HG02678 (cell line): ENCODE data around the gene TEX19.
"Not testable (repeated sequence)": the region's sequence is repeated elsewhere in the genome, so short reads cannot be mapped to it uniquely, and the experiment has no call there.

Experiments
- ATAC-seq: cut with Tn5 transposase; IDR thresholded peaks from one replicate; pipeline ENCODE4 v1.9.1; 2021; ENCODE audit warnings: mild to moderate bottlenecking, moderate library complexity; ENCODE audit not compliant: unreplicated experiment

TEX19 gene

GRCh38 chr17:82351713-82352488 lies 7.1 kb upstream of the TEX19 start:
- ATAC-seq = peak; percentile 41

GRCh38 chr17:82353484-82353883 lies 5.6 kb upstream of the TEX19 start:
- ATAC-seq = no peak

DNA sequence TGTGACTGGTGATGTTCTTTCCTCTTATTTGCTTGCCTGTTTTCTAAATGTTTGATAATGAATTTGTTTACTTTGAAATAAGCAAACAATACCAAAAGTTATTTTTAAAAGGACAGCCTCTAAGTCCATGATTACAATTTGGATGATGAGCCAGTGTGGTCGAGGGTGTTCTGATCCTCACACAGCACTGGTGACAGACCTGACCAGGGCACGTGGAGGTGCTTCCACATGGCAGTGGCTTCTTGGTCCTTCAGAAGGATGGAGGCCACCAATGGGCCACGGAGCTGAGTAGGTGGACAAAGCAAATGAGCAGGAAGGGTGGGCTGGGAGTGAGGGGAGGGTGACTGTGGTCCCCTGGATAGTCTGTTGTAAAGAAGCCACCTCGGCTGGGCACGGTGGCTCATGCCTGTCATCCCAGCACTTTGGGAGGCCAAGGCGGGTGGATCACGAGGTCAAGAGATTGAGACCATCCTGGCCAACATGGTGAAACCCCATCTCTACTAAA lies 4.2 kb upstream of the TEX19 start:
- no peak for ATAC-seq

DNA sequence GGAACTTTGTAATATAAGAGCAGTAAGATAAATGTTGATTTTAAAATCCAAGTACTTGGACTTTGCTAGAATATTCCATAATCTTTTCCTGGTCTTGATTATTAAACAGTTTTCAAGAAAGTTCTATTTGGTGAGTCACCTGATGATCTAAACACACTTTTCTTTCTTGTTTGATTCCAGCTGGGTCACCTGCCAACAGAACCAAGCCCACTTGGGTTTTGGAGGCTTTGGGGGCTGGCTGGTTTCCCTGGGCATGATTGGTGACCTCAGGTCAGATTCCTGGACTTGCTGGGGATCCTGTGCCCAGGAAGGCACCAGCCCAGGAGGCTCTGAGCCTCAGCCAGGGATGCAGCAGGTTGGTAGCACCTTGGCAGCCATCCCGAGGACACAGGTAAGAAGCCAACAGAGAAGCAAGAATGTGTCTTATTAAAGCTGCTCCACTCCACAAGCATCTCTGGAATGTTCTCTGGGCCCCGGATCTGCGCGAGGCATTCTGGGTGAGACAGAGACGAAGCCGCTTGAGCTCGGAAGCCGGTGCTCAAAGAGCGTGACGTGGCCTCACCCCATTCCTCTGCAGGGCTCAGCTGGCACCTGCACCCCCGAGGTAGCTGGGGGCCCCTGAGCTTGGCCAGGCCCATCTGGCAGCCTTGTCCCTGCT lies 3.1 kb upstream of the TEX19 start:
- no peak for ATAC-seq

DNA sequence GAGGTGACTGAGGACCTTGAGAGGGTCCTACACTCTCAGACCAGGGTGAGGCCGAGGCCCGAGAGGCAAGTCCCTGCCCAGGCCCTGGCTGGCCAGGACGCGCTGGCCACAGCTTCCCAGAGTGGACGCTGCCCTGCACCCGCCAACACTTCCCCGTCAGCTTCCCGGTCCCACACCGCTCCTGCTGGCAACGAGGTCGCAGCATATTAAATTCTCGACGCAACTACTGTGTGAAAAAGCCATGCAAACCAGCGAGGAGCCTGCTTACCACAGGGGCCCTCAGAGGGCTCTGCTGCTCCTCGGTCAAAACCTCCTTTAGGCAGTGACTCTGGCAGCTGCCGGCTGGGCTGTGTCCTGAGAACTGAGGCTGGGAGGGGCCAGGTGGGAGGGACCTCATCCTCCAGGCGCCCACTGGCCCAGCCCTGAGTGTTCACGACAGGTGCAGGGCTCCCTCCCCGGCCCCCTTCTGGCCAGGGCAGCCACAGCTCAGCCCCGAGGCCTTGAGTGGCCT lies 2.1 kb upstream of the TEX19 start:
- ATAC-seq = no peak

GRCh38 chr17:82357394-82357793 lies 1.7 kb upstream of the TEX19 start:
- ATAC-seq = no peak

DNA sequence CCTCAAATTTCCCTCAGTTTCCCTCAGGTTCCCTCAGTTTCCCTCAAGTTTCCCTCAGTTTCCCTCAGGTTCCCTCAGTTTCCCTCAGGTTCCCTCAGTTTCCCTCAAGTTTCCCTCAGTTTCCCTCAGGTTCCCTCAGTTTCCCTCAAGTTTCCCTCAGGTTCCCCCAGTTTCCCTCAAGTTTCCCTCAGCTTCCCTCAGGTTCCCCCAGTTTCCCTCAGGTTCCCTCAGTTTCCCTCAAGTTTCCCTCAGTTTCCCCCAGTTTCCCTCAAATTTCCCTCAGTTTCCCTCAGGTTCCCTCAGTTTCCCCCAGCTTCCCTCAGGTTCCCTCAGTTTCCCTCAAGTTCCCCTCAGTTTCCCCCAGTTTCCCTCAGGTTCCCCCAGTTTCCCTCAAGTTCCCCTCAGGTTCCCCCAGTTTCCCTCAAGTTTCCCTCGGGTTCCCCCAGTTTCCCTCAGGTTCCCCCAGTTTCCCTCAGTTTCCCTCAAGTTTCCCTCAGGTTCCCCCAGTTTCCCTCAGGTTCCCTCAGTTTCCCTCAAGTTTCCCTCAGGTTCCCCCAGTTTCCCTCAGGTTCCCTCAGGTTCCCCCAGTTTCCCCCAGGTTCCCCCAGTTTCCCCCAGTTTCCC lies 516 bp downstream of the TEX19 start:
- not testable (repeated sequence) for ATAC-seq

DNA sequence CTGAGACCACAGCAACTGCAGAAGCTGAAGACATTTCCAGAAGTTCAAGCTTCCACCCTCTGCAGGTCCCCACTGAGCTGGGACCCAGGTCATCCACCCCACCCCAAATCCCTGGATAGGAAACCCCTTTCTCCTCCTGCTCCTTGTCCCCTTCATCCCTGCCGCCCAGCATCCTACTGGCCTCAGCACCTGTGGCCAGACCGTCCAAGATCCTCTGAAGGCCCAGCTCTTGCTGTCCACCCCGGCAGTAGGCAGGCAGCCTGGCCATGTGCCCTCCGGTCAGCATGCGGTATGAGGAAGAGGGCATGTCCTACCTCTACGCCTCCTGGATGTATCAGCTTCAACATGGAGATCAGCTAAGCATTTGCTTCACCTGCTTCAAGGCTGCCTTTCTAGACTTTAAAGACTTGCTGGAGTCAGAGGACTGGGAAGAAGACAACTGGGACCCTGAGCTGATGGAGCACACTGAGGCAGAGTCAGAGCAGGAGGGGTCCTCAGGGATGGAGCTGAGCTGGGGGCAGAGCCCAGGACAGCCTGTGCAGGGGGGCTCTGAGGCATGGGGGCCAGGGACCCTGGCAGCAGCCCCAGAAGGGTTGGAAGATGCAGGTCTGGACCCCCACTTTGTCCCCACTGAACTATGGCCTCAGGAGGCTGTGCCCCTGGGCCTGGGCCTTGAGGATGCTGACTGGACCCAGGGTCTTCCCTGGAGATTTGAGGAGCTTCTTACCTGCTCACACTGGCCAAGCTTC lies 3.0 kb downstream of the TEX19 start:
- ATAC-seq = no peak

DNA sequence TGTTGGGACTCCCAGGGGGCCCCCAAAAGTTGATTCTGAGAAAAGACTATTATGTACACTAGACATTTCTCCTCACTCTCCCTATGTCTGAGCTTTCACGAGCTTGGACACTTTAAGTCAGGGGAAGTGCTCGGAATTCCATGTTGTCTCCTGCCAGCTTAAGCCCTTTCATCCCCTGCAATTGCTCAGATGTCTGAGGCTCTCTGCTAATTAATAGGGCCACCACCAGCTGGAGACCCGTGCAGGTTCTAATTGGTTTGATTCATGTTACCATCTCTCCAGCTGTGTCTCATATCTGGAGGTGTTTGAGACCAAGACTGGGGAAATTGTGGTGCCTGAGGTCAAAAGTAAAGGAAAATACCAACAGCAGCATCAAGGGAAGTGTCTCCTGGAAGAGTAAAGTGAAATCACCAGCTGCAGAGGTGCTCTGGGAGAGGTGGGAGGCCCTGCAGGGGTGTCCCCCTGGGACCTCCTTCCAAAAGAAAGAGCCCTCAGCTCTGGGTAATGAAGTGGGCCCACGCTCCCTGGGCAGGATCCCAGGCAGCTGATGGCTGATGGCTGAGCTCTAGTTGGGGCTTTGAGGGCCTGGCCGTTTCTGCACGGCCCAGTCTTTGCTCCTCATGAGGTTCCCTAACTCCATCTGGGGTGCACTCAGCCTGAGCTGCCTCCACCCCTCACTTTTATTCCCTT lies 6.7 kb downstream of the TEX19 start:
- no peak for ATAC-seq

GRCh38 chr17:82366749-82367148 lies 7.7 kb downstream of the TEX19 start:
- ATAC-seq = no peak

- no peak for ATAC-seq
Observed at GRCh38 chr17:82367724-82368524, 8.9 kb downstream of the TEX19 start.

GRCh38 chr17:82369211-82369610 lies 10.2 kb downstream of the TEX19 start:
- no peak for ATAC-seq

- ATAC-seq = peak; percentile 69
Observed at GRCh38 chr17:82370471-82371332, 11.7 kb downstream of the TEX19 start.

DNA sequence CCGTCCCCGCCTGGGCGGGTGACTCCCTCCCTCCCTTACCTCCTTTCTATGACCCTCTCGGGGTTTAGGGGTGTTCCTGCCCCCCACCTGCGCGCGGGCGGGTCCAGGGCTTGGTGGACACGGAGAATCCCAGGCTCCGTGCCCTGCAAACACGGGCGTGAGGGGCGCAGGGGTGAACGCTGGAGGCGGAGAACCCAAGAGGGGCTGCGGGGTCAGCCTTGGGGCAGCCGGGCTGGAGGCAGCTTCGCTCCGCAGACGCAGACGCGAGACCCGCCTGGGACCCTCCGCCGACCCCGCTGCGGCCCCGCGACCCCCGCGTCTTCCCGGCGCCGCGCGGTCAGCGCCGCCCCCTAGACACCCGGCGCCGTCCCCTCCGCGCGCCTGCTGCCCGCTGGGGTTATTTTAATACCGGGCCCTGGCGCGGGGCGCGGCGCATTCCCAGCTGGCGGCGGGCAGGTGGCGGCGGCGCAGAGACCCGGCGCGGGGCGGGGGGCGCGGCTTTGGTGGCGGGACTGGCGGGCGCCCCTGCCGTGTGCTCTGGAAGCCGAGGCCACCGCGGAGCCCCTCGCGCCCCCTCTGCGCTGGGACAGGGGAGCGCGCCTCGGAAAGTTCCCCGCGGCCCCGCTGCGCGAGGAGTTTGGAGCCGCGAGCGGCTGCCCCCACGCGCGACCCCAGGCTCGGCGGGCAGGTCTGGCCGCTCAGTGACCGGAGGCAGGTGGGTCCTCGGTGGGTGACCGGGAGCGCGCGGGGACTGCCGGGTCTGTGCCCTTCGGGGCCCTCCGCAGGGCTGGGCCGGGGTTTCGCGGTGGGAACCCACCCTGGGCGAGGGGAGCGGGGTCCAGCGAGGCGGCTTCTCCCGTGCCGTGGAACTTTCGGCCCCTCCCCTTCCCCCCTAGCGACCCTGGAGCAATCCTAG lies 12.5 kb downstream of the TEX19 start, which contains the start of gene UTS2R:
TSS of gene UTS2R (plus strand) at position 433 of the 916 bp plus-strand sequence. CDS start 2,560 bp downstream, outside the sequence.
- no peak for ATAC-seq

DNA sequence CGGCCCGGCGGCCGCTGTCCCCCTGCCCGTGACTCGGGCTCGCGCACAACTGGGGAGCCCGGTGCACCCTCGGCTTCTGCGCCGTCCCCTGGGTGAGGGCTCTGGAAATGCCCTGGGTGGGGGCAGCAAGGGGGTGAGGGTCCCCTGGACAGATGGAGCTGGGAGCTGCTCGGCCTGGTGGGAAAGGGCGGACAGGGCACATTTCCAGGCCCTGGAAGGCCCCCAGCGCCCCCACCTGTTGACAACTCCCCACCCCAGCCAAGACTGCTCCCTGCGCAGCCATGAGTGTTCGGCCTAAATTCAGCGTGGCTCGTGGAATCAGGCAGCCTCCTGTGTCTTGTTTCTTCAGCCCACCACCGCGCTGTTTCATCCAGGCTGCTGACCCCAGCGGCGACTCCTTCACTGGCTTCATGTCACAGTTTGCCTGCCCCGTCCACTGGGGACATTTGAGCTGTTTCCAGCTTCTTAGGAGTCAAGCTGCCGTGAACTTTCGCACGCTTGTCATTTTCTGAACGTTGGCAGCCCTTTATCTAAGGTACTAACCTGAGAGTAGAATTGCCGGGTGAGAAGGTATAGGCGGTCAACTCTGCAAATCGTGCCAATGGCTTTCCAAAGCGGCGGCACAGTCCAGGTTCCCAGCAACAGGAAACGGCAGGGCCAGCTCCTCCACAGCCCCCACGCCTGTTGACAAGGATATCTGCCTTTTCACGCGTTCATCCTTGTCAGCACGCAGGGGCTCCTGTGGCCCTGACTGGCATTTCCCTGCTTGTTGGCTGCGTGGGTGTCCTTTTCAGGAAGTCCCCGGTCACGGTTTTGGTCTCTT lies 13.4 kb downstream of the TEX19 start:
- no peak for ATAC-seq

DNA sequence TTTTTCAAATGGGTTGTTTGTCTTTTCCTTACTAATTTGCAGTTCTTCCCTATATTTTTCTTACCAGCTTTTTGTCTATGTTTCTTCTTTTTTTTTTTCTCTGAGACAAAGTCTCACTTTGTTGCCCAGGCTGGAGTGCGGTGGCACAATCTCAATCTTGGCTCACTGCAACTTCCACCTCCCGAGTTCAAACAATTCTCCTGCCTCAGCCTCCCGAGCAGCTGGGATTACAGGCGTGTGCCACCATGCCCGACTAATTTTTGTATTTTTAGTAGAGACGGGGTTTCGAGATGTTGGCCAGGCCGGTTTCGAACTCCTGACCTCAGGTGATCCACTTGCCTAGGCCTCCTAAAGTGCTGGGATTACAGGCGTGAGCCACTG lies 14.0 kb downstream of the TEX19 start:
- ATAC-seq = not testable (repeated sequence)
